HG02981 (cell line): ENCODE results near the gene UGT1A10.
"Not testable (repeated sequence)": the region's sequence is repeated elsewhere in the genome, so short reads cannot be mapped to it uniquely, and the experiment has no call there.

Source experiments
- ATAC-seq: cut with Tn5 transposase; IDR thresholded peaks from one replicate; pipeline ENCODE4 v1.9.1; 2021; ENCODE audit warnings: mild to moderate bottlenecking, moderate library complexity; ENCODE audit not compliant: unreplicated experiment

The UGT1A10 gene

GRCh38 chr2:233691443-233692433 is 55.5 kb downstream of the UGT1A10 start:
- no peak for ATAC-seq

GRCh38 chr2:233692648-233693047 is 56.4 kb downstream of the UGT1A10 start, which contains the start of gene UGT1A6:
TSS of gene UGT1A6 (plus strand) at chr2:233692890. CDS start at chr2:233693005, 115 bp downstream.
- no peak for ATAC-seq

GRCh38 chr2:233693963-233694362 is 57.7 kb downstream of the UGT1A10 start:
- no peak for ATAC-seq

- no peak for ATAC-seq
Observed at GRCh38 chr2:233698740-233699139, 62.5 kb downstream of the UGT1A10 start.

GRCh38 chr2:233699424-233700027 is 63.3 kb downstream of the UGT1A10 start:
- ATAC-seq = no peak

GRCh38 chr2:233700028-233700635 is 63.9 kb downstream of the UGT1A10 start:
- no peak for ATAC-seq

GRCh38 chr2:233700842-233701241 is 64.6 kb downstream of the UGT1A10 start:
- ATAC-seq = not testable (repeated sequence)

- no peak for ATAC-seq
Observed at GRCh38 chr2:233702238-233702637, 66.0 kb downstream of the UGT1A10 start.

- no peak for ATAC-seq
Observed at GRCh38 chr2:233705911-233706506, 69.8 kb downstream of the UGT1A10 start.

- no peak for ATAC-seq
Observed at GRCh38 chr2:233706720-233707119, 70.5 kb downstream of the UGT1A10 start.

GRCh38 chr2:233707940-233708644 is 71.8 kb downstream of the UGT1A10 start:
- ATAC-seq = no peak

- ATAC-seq = no peak
Observed at GRCh38 chr2:233708942-233709341, 72.7 kb downstream of the UGT1A10 start.

GRCh38 chr2:233711312-233712008 is 75.2 kb downstream of the UGT1A10 start:
- ATAC-seq = no peak

GRCh38 chr2:233712611-233713261 is 76.5 kb downstream of the UGT1A10 start, which contains the start of gene UGT1A5:
TSS of gene UGT1A5 (plus strand) at chr2:233712907. CDS start at chr2:233712992, 85 bp downstream.
- ATAC-seq = no peak

GRCh38 chr2:233713262-233713615 is 77.0 kb downstream of the UGT1A10 start:
- no peak for ATAC-seq

- no peak for ATAC-seq
Observed at GRCh38 chr2:233714121-233714520, 77.9 kb downstream of the UGT1A10 start.

GRCh38 chr2:233718552-233718951 is 82.3 kb downstream of the UGT1A10 start, which contains the start of gene UGT1A4:
TSS of gene UGT1A4 (plus strand) at chr2:233718736. CDS start at chr2:233718821, 85 bp downstream.
- ATAC-seq = no peak

GRCh38 chr2:233728723-233729301 is 92.6 kb downstream of the UGT1A10 start, which contains the start of gene UGT1A3:
TSS of gene UGT1A3 (plus strand) at chr2:233729042. CDS start at chr2:233729127, 85 bp downstream.
- ATAC-seq = no peak
